Small intestine (tissue), 7 donors: ENCODE measurements around the gene HOXB3. TPM values are rescaled to one million over a fixed set of nuclear protein-coding genes. Genes with fewer than 3 reads are reported as not detected.
A peak's percentile ranks its signal among the peaks of the same experiment; 100 is the strongest.

ENCODE experiments used
- DNase-seq, 2 donors: peaks; one replicate each; pipeline versions ENCODE4 v3.0.0 to v3.0.0-alpha.2; 2013
- FAIRE-seq: peaks from 2 replicates; lab custom pipeline; 2012; peaks lifted over from hg19 to GRCh38; lab: Jason Lieb, UNC
- H3K27ac ChIP-seq, 3 donors: one replicate each; pipeline ENCODE4 v1.5.1; 2013; ENCODE audit warnings: low read length in 2 of 3, mild to moderate bottlenecking in 2 of 3, control low read depth in 1 of 3, inconsistent platforms in 1 of 3, low read depth in 1 of 3, moderate library complexity in 1 of 3
- H3K27me3 ChIP-seq, 3 donors: one replicate each; pipeline ENCODE4 v1.6.1; 2013; ENCODE audit warnings: low read length in 3 of 3, inconsistent platforms in 1 of 3; ENCODE audit not compliant: control insufficient read depth in 3 of 3, insufficient read depth in 3 of 3
- H3K36me3 ChIP-seq, 3 donors: one replicate each; pipeline ENCODE4 v1.6.1; 2013; ENCODE audit warnings: low read length in 3 of 3, inconsistent platforms in 1 of 3, low read depth in 1 of 3, mild to moderate bottlenecking in 1 of 3, moderate library complexity in 1 of 3; ENCODE audit not compliant: control insufficient read depth in 3 of 3, insufficient read depth in 2 of 3
- H3K4me1 ChIP-seq, 3 donors: one replicate each; pipeline ENCODE4 v1.6.1; 2013; ENCODE audit warnings: low read length in 2 of 3, inconsistent platforms in 1 of 3, low read depth in 1 of 3, mild to moderate bottlenecking in 1 of 3, moderate library complexity in 1 of 3; ENCODE audit not compliant: control insufficient read depth in 3 of 3, insufficient read depth in 2 of 3
- H3K4me3 ChIP-seq, 3 donors: one replicate each; pipeline ENCODE4 v1.5.1; 2013; ENCODE audit warnings: low read length in 3 of 3, control low read depth in 1 of 3, inconsistent platforms in 1 of 3, low read depth in 1 of 3, mild to moderate bottlenecking in 1 of 3, moderate library complexity in 1 of 3
- H3K9me3 ChIP-seq, 2 donors: one replicate each; pipeline ENCODE4 v1.6.1; 2013; ENCODE audit warnings: low read depth in 1 of 2, low read length in 1 of 2; ENCODE audit not compliant: control insufficient read depth in 2 of 2, insufficient read depth in 1 of 2
- WGBS, 3 donors: extraction: QIAGEN DNeasy Blood & Tissue Kit; methylation state at CpG; one replicate each; pipeline ENCODE4 v1.1.7; 2013; 5-methylcytosine and 5-hydroxymethylcytosine counted together
- polyA plus RNA-seq, 4 donors: library from polyadenylated mRNA; stranded (reverse) in 3 of 4; unstranded in 1 of 4; fragments of 200-250 nt in 3 of 4; fragments of 120-200 nt in 1 of 4; gene quantifications; one replicate each; pipeline versions ENCODE4 v1.2.1 to v1.2.3, GENCODE V29; 2013
- donor health status: healthy with polysubstance abuse.
- donor health status: control.
- donor health status: control.
- donor health status: Bipolar disorder and iron deficiency.
- donor health status: healthy.

HOXB3 gene
- polyA plus RNA-seq, 4 donors, result 1.4 to 19.6 (median 5.7) TPM; not detected in 1

DNA sequence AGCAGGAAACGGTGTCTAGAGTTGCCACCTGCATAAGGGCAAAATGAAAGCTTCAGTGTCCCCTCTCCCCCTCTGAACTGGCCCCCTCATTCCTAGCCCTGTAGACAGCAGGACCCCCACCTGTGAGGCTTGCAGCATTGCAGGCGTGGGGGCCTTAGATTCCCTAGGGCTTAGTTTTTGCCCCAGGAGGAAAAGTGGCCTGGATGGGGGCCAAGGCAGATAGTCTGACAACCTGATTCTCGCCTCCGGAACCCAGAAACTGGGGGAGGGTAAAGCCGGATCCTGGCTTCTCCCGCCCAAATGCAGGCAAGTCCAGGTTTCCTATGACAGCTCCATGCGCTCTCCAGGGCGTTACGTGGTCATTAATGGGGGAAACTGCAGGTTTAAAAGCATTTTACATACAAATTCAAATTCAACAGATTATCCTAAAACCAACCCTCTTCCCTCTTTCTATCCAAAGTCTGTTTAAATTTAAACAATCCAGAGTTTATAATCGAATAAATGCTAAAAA lies 15.4 kb upstream of the HOXB3 start:
- H3K27me3 ChIP-seq, result peaks cover 11 to 98% (median 23%) of the 10 kb centered on the region in 3 donors

GRCh38 chr17:48604770-48605329 lies 14.8 kb upstream of the HOXB3 start, which contains the start of gene HOXB6:
Gene HOXB6, minus strand, starts transcription at chr17:48604986. Its CDS starts 6,836 bp downstream, at chr17:48598150.
- Histone ChIP-seq H3K27me3 (peaks cover 11 to 98% (median 28%) of the 10 kb centered on the region in 3 donors), H3K4me1 (peaks cover 0 to 18% (median 2%) of the 10 kb centered on the region in 3 donors), H3K4me3 (peak within 1 kb of the TSS in 2 of 3 donors; percentile 47 to 61), H3K36me3 (peaks cover 0 to 7% (median 0%) of the 10 kb centered on the region in 3 donors), H3K27ac (peak within 1 kb of the TSS in 1 of 3 donors; percentile 71), H3K9me3 (peaks cover 0 to 20% of the 10 kb centered on the region in 2 donors)
- DNase-seq (no peak), FAIRE-seq (no peak)
- 21 to 31% (median 24%) methylated on average over 16 of the region's 16 CpGs for WGBS, 3 donors

More for the DNA sequence above, 15.4 kb upstream of the HOXB3 start:
- Histone ChIP-seq H3K4me3 (peak overlapping the region in 1 of 3 donors; percentile 61), H3K4me1 (peaks cover 0 to 24% (median 2%) of the 10 kb centered on the region in 3 donors), H3K9me3 (peaks cover 0 to 20% of the 10 kb centered on the region in 2 donors), H3K27ac (peak overlapping the region in 1 of 3 donors; percentile 71), H3K36me3 (peaks cover 0 to 7% (median 0%) of the 10 kb centered on the region in 3 donors)
- WGBS, 3 donors, result 36 to 53% (median 49%) methylated on average over 10 of the region's 10 CpGs
- DNase-seq, result no peak
- no peak for FAIRE-seq

GRCh38 chr17:48603959-48604769 lies 14.1 kb upstream of the HOXB3 start:
- WGBS, 3 donors, result 8 to 20% (median 16%) methylated on average over 19 to 21 of the region's 21 CpGs
- Histone ChIP-seq H3K36me3 (peaks cover 0 to 7% (median 0%) of the 10 kb centered on the region in 3 donors), H3K9me3 (peaks cover 0 to 20% of the 10 kb centered on the region in 2 donors), H3K4me3 (peak overlapping the region in 2 of 3 donors; percentile 47 to 61), H3K27ac (peak overlapping the region in 1 of 3 donors; percentile 71), H3K4me1 (peaks cover 0 to 14% (median 2%) of the 10 kb centered on the region in 3 donors), H3K27me3 (peaks cover 11 to 98% (median 29%) of the 10 kb centered on the region in 3 donors)
- FAIRE-seq (no peak), DNase-seq (no peak)

- no peak for FAIRE-seq
- peak in 1 of 2 donors; percentile 74 for DNase-seq
- Histone ChIP-seq H3K36me3 (no peaks in the 10 kb centered on the region), H3K9me3 (peaks cover 0 to 20% of the 10 kb centered on the region in 2 donors), H3K27ac (no peak overlapping the region), H3K27me3 (peaks cover 9 to 100% (median 31%) of the 10 kb centered on the region in 3 donors), H3K4me1 (peaks cover 0 to 25% (median 5%) of the 10 kb centered on the region in 3 donors), H3K4me3 (peak overlapping the region in 2 of 3 donors; percentile 42 to 61)
- WGBS, 3 donors, result 11 to 38% (median 18%) methylated on average over 35 of the region's 35 CpGs
These were observed 11.7 kb upstream of the HOXB3 start for GRCh38 chr17:48601539-48602425.

GRCh38 chr17:48601207-48601538 lies 11.1 kb upstream of the HOXB3 start:
- Histone ChIP-seq H3K27me3 (peaks cover 4 to 100% (median 28%) of the 10 kb centered on the region in 3 donors), H3K4me3 (no peak overlapping the region), H3K9me3 (peaks cover 0 to 20% of the 10 kb centered on the region in 2 donors), H3K36me3 (peaks cover 0 to 4% (median 0%) of the 10 kb centered on the region in 3 donors), H3K27ac (no peak overlapping the region), H3K4me1 (peaks cover 0 to 27% (median 5%) of the 10 kb centered on the region in 3 donors)
- FAIRE-seq (no peak), DNase-seq (no peak)
- WGBS, 3 donors, result 19 to 64% (median 40%) methylated on average over 4 of the region's 4 CpGs

DNA sequence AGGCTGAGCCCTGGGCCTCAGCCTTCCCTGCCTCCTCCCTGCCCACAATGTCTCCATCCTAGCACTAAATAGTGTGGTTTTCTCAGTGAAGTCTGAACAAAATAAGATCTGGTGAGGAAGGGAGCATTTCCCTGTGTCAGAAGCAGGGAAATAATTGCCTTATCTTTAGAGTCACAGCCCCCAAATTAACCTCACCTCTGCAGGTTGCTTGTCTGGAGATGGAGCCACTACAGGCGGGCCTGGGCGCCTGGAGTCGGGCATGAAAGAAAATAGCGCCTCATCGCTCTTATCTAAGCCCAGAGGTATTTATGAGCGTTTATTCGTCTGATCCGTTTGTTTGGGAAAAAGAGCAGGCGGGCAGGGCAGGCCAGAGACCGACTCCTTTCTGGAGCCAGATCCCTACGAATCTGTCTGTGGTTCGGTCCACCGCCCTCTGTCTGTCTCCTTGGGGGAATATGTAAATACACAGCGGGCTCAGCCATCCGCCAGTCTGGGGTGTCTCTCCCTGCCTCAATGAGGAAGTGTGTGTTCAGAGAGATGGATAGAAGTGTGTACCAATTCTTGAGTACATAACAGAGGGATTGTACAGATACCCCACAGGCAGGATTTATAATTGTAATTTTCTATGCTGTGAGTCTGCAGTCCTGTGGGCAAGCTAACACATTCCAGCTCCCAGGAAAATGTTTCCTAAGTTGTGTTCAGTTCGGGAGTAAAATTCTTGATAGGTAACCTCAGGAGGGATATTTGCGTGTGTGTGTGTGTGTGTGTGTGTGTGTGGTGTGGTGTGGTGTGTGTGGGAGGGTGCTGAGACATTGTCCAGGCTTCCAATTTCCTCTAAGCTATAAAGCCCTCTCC lies 10.4 kb upstream of the HOXB3 start:
- peaks cover 4 to 100% (median 27%) of the 10 kb centered on the region in 3 donors for H3K27me3 ChIP-seq
- no peak overlapping the region for H3K4me3 ChIP-seq
- FAIRE-seq (no peak), DNase-seq (no peak)
- peaks cover 0 to 9% (median 0%) of the 10 kb centered on the region in 3 donors for H3K36me3 ChIP-seq
- 19 to 62% (median 29%) methylated on average over 17 of the region's 17 CpGs for WGBS, 3 donors
- peaks cover 0 to 31% (median 5%) of the 10 kb centered on the region in 3 donors for H3K4me1 ChIP-seq
- peak overlapping the region in 1 of 3 donors; percentile 5 for H3K27ac ChIP-seq
- H3K9me3 ChIP-seq, result peaks cover 0 to 20% of the 10 kb centered on the region in 2 donors

- peaks cover 0 to 20% (median 0%) of the 10 kb centered on the region in 3 donors for H3K36me3 ChIP-seq
- no peak for DNase-seq
- H3K9me3 ChIP-seq, result peaks cover 0 to 11% of the 10 kb centered on the region in 2 donors
- peaks cover 0 to 36% (median 5%) of the 10 kb centered on the region in 3 donors for H3K4me1 ChIP-seq
- FAIRE-seq, result no peak
- 31 to 71% (median 47%) methylated on average over 5 of the region's 5 CpGs for WGBS, 3 donors
- peaks cover 4 to 100% (median 25%) of the 10 kb centered on the region in 3 donors for H3K27me3 ChIP-seq
- no peak overlapping the region for H3K27ac ChIP-seq
- H3K4me3 ChIP-seq, result no peak overlapping the region
These were observed 9.3 kb upstream of the HOXB3 start for GRCh38 chr17:48599354-48599753.
